HG02623 (cell line): ENCODE results near the gene LGALS3BP.
A peak's percentile ranks its signal among the peaks of the same experiment; 100 is the strongest.

Experiments
- ATAC-seq: cut with Tn5 transposase; IDR thresholded peaks from one replicate; pipeline ENCODE4 v1.9.1; 2021; ENCODE audit warnings: moderate library complexity; ENCODE audit not compliant: unreplicated experiment

LGALS3BP gene

GRCh38 chr17:79017546-79018369 lies 38.0 kb upstream of the LGALS3BP start:
- no peak for ATAC-seq

- ATAC-seq, result no peak
Measured at GRCh38 chr17:79014158-79014758, 34.5 kb upstream of the LGALS3BP start.

GRCh38 chr17:79012563-79013134 lies 32.9 kb upstream of the LGALS3BP start:
- ATAC-seq, result no peak

GRCh38 chr17:79011451-79012147 lies 31.9 kb upstream of the LGALS3BP start:
- no peak for ATAC-seq

- no peak for ATAC-seq
Measured at GRCh38 chr17:79010304-79010646, 30.6 kb upstream of the LGALS3BP start.

- ATAC-seq, result peak; percentile 88
Measured at GRCh38 chr17:79009397-79010303, 29.9 kb upstream of the LGALS3BP start, which contains the start of gene CANT1. CANT1 (minus strand) TSS chr17:79009764; CDS start chr17:78997622, 12,142 bp downstream.

GRCh38 chr17:79008666-79009387 lies 29.1 kb upstream of the LGALS3BP start:
- ATAC-seq, result no peak

GRCh38 chr17:79007504-79008381 lies 28.0 kb upstream of the LGALS3BP start:
- no peak for ATAC-seq

GRCh38 chr17:79006794-79007503 lies 27.2 kb upstream of the LGALS3BP start:
- ATAC-seq, result no peak

GRCh38 chr17:79006046-79006445 lies 26.3 kb upstream of the LGALS3BP start:
- no peak for ATAC-seq

GRCh38 chr17:79005063-79005861 lies 25.5 kb upstream of the LGALS3BP start:
- no peak for ATAC-seq

- no peak for ATAC-seq
Measured at GRCh38 chr17:79003661-79004411, 24.1 kb upstream of the LGALS3BP start.

GRCh38 chr17:79002796-79003593 lies 23.3 kb upstream of the LGALS3BP start:
- no peak for ATAC-seq

GRCh38 chr17:79002291-79002690 lies 22.6 kb upstream of the LGALS3BP start:
- ATAC-seq, result no peak

- ATAC-seq, result no peak
Measured at GRCh38 chr17:79001190-79002020, 21.7 kb upstream of the LGALS3BP start.
